IMR-90 (cell line): ENCODE results near the gene SURF2. TPM values are rescaled to one million over a fixed set of nuclear protein-coding genes. Genes with fewer than 3 reads are reported as not detected.

Experiments used
- ATAC-seq: fragments of 200-7000 bp; cut with Tn5 transposase; 2 replicates; pipeline ENCODE4 v1.9.1; 2020; ENCODE audit warnings: low read depth, mild to moderate bottlenecking, moderate library complexity
- BruUV-seq: library from RNA; stranded (reverse); fragments of 400-500 nt; replicated peaks from 2 replicates; lab custom pipeline; 2021; lab: Mats Ljungman, UMichigan
- CTCF ChIA-PET: fragments of 300-600 bp; formaldehyde crosslinking; extraction: SDS; loops from one replicate; lab custom pipeline; 2021; ENCODE audit warnings: antibody characterized with exemption; lab: Yijun Ruan, JAX
- POLR2A ChIA-PET: fragments of 300-600 bp; sonication (Branson Sonifier 250); formaldehyde crosslinking; loops from one replicate; lab custom pipeline; 2022; ENCODE audit warnings: antibody characterized with exemption; ENCODE audit not compliant: unreplicated experiment; lab: Charles Lee
- DNase-seq: peaks from one replicate; pipeline ENCODE4 v3.0.0; 2013
- H2AFZ ChIP-seq: replicated peaks from 2 replicates; pipeline ENCODE3; 2013; ENCODE audit warnings: low read length, mild to moderate bottlenecking; ENCODE audit not compliant: poor library complexity
- H2AK5ac ChIP-seq: 2 replicates; pipeline ENCODE4 v1.6.1; 2013; ENCODE audit warnings: low read depth, low read length, inconsistent platforms
- H2AK9ac ChIP-seq: replicated peaks from 2 replicates; pipeline ENCODE3; 2013; ENCODE audit warnings: mild to moderate bottlenecking, low read depth, low read length, moderate library complexity; ENCODE audit not compliant: poor library complexity
- H2BK120ac ChIP-seq: 2 replicates; pipeline ENCODE4 v1.6.1; 2013; ENCODE audit warnings: low read depth, low read length, inconsistent platforms
- H2BK15ac ChIP-seq: 3 replicates; pipeline ENCODE4 v1.6.1; 2013; ENCODE audit warnings: low read depth, low read length, inconsistent platforms
- H2BK20ac ChIP-seq: 2 replicates; pipeline ENCODE4 v1.6.1; 2013; ENCODE audit warnings: low read depth, mild to moderate bottlenecking, inconsistent platforms, low read length, moderate library complexity
- H2BK5ac ChIP-seq: 2 replicates; pipeline ENCODE4 v1.6.1; 2013; ENCODE audit warnings: mild to moderate bottlenecking, low read depth, low read length, inconsistent platforms; ENCODE audit not compliant: poor library complexity, severe bottlenecking
- H3K14ac ChIP-seq: replicated peaks from 2 replicates; pipeline ENCODE4 v1.6.1; 2013; ENCODE audit warnings: low read depth, low read length, inconsistent platforms
- H3K18ac ChIP-seq: 2 replicates; pipeline ENCODE4 v1.6.1; 2013; ENCODE audit warnings: low read depth, low read length, control low read depth
- H3K23ac ChIP-seq: 2 replicates; pipeline ENCODE4 v1.6.1; 2013; ENCODE audit warnings: low read depth, low read length, inconsistent platforms
- H3K27ac ChIP-seq: 2 replicates; pipeline ENCODE4 v1.5.1; 2013; ENCODE audit warnings: mild to moderate bottlenecking, control low read depth, low read length; ENCODE audit not compliant: insufficient read depth
- H3K27me3 ChIP-seq: 2 replicates; pipeline ENCODE4 v1.6.1; 2013; ENCODE audit warnings: low read length; ENCODE audit not compliant: control insufficient read depth, insufficient read depth
- H3K36me3 ChIP-seq: 2 replicates; pipeline ENCODE4 v1.6.1; 2013; ENCODE audit warnings: low read length, mixed read lengths; ENCODE audit not compliant: control insufficient read depth, insufficient read depth
- H3K4ac ChIP-seq: 2 replicates; pipeline ENCODE4 v1.6.1; 2013; ENCODE audit warnings: low read depth, low read length, inconsistent platforms
- H3K4me1 ChIP-seq: 2 replicates; pipeline ENCODE4 v1.6.1; 2013; ENCODE audit warnings: low read length, mixed read lengths; ENCODE audit not compliant: control insufficient read depth, insufficient read depth
- H3K4me2 ChIP-seq: 2 replicates; pipeline ENCODE4 v1.6.1; 2013; ENCODE audit warnings: low read depth, mild to moderate bottlenecking, control low read depth, low read length, moderate library complexity
- H3K4me3 ChIP-seq: 2 replicates; pipeline ENCODE4 v1.5.1; 2013; ENCODE audit warnings: low read depth, mild to moderate bottlenecking, control low read depth, low read length, moderate library complexity; ENCODE audit not compliant: insufficient read depth
- H3K56ac ChIP-seq: 2 replicates; pipeline ENCODE4 v1.6.1; 2013; ENCODE audit warnings: low read length, inconsistent platforms; ENCODE audit not compliant: insufficient read depth; ENCODE audit errors: extremely low read depth
- H3K79me1 ChIP-seq, 2 experiments: 2 replicates each; pipeline ENCODE4 v1.6.1; 2013; ENCODE audit warnings: low read length in 2 of 2, inconsistent platforms in 1 of 2, low read depth in 1 of 2
- H3K9ac ChIP-seq: 2 replicates; pipeline ENCODE4 v1.6.1; 2013; ENCODE audit warnings: low read depth, low read length, control low read depth
- H3K9me1 ChIP-seq: 2 replicates; pipeline ENCODE4 v1.6.1; 2013; ENCODE audit warnings: low read length, inconsistent platforms; ENCODE audit not compliant: insufficient read depth
- H3K9me3 ChIP-seq: 2 replicates; pipeline ENCODE4 v1.6.1; 2013; ENCODE audit warnings: low read length; ENCODE audit not compliant: control insufficient read depth, insufficient read depth
- H4K20me1 ChIP-seq: 2 replicates; pipeline ENCODE4 v1.6.1; 2013; ENCODE audit warnings: low read length, inconsistent platforms; ENCODE audit not compliant: insufficient read depth
- H4K5ac ChIP-seq: 2 replicates; pipeline ENCODE4 v1.6.1; 2013; ENCODE audit warnings: mild to moderate bottlenecking, low read depth, low read length, control low read depth
- H4K8ac ChIP-seq, 2 experiments: 2 replicates each; pipeline ENCODE4 v1.6.1; 2013; ENCODE audit warnings: low read depth in 2 of 2, low read length in 2 of 2, control low read depth in 1 of 2, inconsistent platforms in 1 of 2
- H4K91ac ChIP-seq: 2 replicates; pipeline ENCODE4 v1.6.1; 2013; ENCODE audit warnings: low read depth, low read length, inconsistent platforms; ENCODE audit not compliant: insufficient read depth
- BHLHE40 ChIP-seq: fragments of 150-350 bp; IDR thresholded peaks from 2 replicates; pipeline ENCODE4 v1.6.1; 2016; ENCODE audit warnings: mild to moderate bottlenecking, low read depth, low read length
- CEBPB ChIP-seq: IDR thresholded peaks from 2 replicates; pipeline ENCODE4 v1.6.1; 2012; ENCODE audit warnings: low read depth, low read length, improper control_type of control experiment
- CHD1 ChIP-seq: IDR thresholded peaks from 2 replicates; pipeline ENCODE4 v1.6.1; 2012; ENCODE audit warnings: low read depth, low read length, improper control_type of control experiment
- CTCF ChIP-seq: conservative IDR thresholded peaks from 2 replicates; pipeline ENCODE4 v1.5.1; 2012; ENCODE audit warnings: mild to moderate bottlenecking, low read depth, low read length, improper control_type of control experiment
- FOS ChIP-seq: fragments of 150-350 bp; IDR thresholded peaks from 2 replicates; pipeline ENCODE4 v1.6.1; 2016; ENCODE audit warnings: low read depth, low read length
- MAFK ChIP-seq: IDR thresholded peaks from 2 replicates; pipeline ENCODE4 v1.6.1; 2012; ENCODE audit warnings: low read depth, low read length, improper control_type of control experiment
- MAZ ChIP-seq: IDR thresholded peaks from 2 replicates; pipeline ENCODE4 v1.6.1; 2012; ENCODE audit warnings: low read depth, mild to moderate bottlenecking, low read length, improper control_type of control experiment, moderate library complexity, borderline replicate concordance
- MXI1 ChIP-seq: IDR thresholded peaks from 2 replicates; pipeline ENCODE4 v1.6.1; 2012; ENCODE audit warnings: low read depth, mild to moderate bottlenecking, low read length, moderate library complexity, borderline replicate concordance
- NFE2L2 ChIP-seq: fragments of 150-350 bp; IDR thresholded peaks from 2 replicates; pipeline ENCODE4 v1.6.1; 2016; ENCODE audit warnings: low read depth, mild to moderate bottlenecking, low read length
- POLR2A ChIP-seq: IDR thresholded peaks from 2 replicates; pipeline ENCODE4 v1.6.1; 2012; ENCODE audit warnings: mild to moderate bottlenecking, low read depth, low read length
- RAD21 ChIP-seq: IDR thresholded peaks from 2 replicates; pipeline ENCODE4 v1.6.1; 2012; ENCODE audit warnings: low read length, improper control_type of control experiment
- RCOR1 ChIP-seq: IDR thresholded peaks from 2 replicates; pipeline ENCODE4 v1.6.1; 2012; ENCODE audit warnings: mild to moderate bottlenecking, low read length, improper control_type of control experiment; ENCODE audit not compliant: insufficient replicate concordance
- RFX5 ChIP-seq: IDR thresholded peaks from 2 replicates; pipeline ENCODE4 v1.8.0; 2012; ENCODE audit warnings: low read depth, mild to moderate bottlenecking, low read length, moderate library complexity
- SMC3 ChIP-seq: fragments of 150-350 bp; IDR thresholded peaks from 2 replicates; pipeline ENCODE4 v1.6.1; 2016; ENCODE audit warnings: low read depth, mild to moderate bottlenecking, antibody characterized with exemption, low read length, moderate library complexity
- WGBS, 2 experiments: methylation state at CpG; one replicate each; pipeline versions ENCODE4 v1.1.5 to v1.1.7; 2013; ENCODE audit warnings: missing lambda C conversion rate in 2 of 2; ENCODE audit not compliant: insufficient read length in 1 of 2; ENCODE audit errors: extremely low coverage in 2 of 2; 5-methylcytosine and 5-hydroxymethylcytosine counted together
- dilution Hi-C: fragments of 300-500 bp; cut with HindIII; formaldehyde crosslinking; loops from one replicate; pipeline ENCODE4 v1.14.3; 2018; ENCODE audit warnings: low sequenced_read_pairs; ENCODE audit not compliant: unreplicated experiment
- in situ Hi-C: fragments of 300-500 bp; cut with MboI; formaldehyde crosslinking; loops from 3 replicates; pipeline ENCODE4 v1.14.3; 2019; ENCODE audit warnings: low sequenced_read_pairs, inconsistent platforms, mixed read lengths
- intact Hi-C: fragments of 100-400 bp; cut with micrococcal nuclease; formaldehyde crosslinking; loops from 2 replicates; pipeline ENCODE4 v1.10.0; 2022
- polyA plus RNA-seq, 3 experiments: library from polyadenylated mRNA; depleted of rRNA; stranded (reverse); fragments of >200 nt; gene quantifications; 2 replicates each; pipeline ENCODE4 v1.2.3, GENCODE V29; 2012; ENCODE audit warnings: low replicate concordance in 1 of 3
- total RNA-seq: library from RNA; depleted of rRNA; stranded (reverse); fragments of >200 nt; gene quantifications from 2 replicates; pipeline ENCODE4 v1.2.3, GENCODE V29; 2012
- TF ChIP-seq, protein P1 (sequence below): fragments of 150-350 bp; IDR thresholded peaks from 2 replicates; pipeline ENCODE4 v1.6.1; 2016; ENCODE audit warnings: low read depth, mild to moderate bottlenecking, low read length, moderate library complexity, borderline replicate concordance
- TF ChIP-seq, protein P2 (sequence below): fragments of 150-350 bp; IDR thresholded peaks from 2 replicates; pipeline ENCODE4 v1.6.1; 2017; ENCODE audit warnings: mild to moderate bottlenecking, antibody characterized with exemption, low read length, low read depth

SURF2 gene
- total and polyA plus RNA-seq, 2 of the 4 experiments (the other 2 are of a cell fraction) = 9.9 to 16.3 TPM

GRCh38 chr9:133401588-133401987 is 45.2 kb downstream of the SURF2 start:
- no TSS peak for BruUV-seq
- Histone ChIP-seq H2BK5ac (no peak overlapping the region), H2AFZ (no peak overlapping the region), H3K9me3 (no peaks in the 10 kb centered on the region), H3K27me3 (peaks cover 8% of the 10 kb centered on the region), H3K14ac (no peak overlapping the region), H2BK20ac (no peak overlapping the region), H4K20me1 (peaks cover 9% of the 10 kb centered on the region; the same call in 1 of the 2 replicates), H3K23ac (no peak overlapping the region), H3K56ac (no peak overlapping the region), H4K8ac (no peak overlapping the region), H3K27ac (no peak overlapping the region), H3K18ac (no peak overlapping the region), H3K4me3 (no peak overlapping the region), H3K9ac (no peak overlapping the region), H2AK9ac (peak overlapping the region; percentile 61), H3K4me1 (peaks cover 2% of the 10 kb centered on the region; the same call in 1 of the 2 replicates), H3K4me2 (no peak overlapping the region), H2AK5ac (no peak overlapping the region), H3K36me3 (peaks cover 13% of the 10 kb centered on the region), H4K5ac (no peak overlapping the region), H3K9me1 (0 out of 2 replicates have a peak, but pooled peaks cover 4% of the 10 kb centered on the region), H2BK15ac (no peak overlapping the region), H4K91ac (no peak overlapping the region), H3K4ac (no peak overlapping the region), H3K79me1 (peaks cover 0 to 15% of the 10 kb centered on the region in 2 experiments; a peak in 1 of 4 replicates), H2BK120ac (no peak overlapping the region)
- DNase-seq = no peak
- intact Hi-C loops (no loop called here), in situ Hi-C loops (loop anchor here (10.0 kb wide), 2 partner anchors 83 to 323 kb away; no protein-coding TSS in a partner anchor), dilution Hi-C loops (no loop called here)
- no peak for ATAC-seq
- POLR2A ChIA-PET = no interaction called here
- CTCF ChIA-PET = no interaction called here
- WGBS, 2 experiments = 91% methylated on average over 1 of the region's 6 CpGs; no CpG with 5 or more reads in 1 of the 2 experiments
- TF ChIP-seq FOS (no peak), CEBPB (no peak), MAFK (no peak), MAZ (no peak), RCOR1 (no peak), CTCF (no peak), RFX5 (no peak), MXI1 (no peak), RAD21 (no peak), POLR2A (no peak), NFE2L2 (no peak), CHD1 (no peak), SMC3 (no peak), BHLHE40 (no peak)
- TF ChIP-seq, protein P1, sequence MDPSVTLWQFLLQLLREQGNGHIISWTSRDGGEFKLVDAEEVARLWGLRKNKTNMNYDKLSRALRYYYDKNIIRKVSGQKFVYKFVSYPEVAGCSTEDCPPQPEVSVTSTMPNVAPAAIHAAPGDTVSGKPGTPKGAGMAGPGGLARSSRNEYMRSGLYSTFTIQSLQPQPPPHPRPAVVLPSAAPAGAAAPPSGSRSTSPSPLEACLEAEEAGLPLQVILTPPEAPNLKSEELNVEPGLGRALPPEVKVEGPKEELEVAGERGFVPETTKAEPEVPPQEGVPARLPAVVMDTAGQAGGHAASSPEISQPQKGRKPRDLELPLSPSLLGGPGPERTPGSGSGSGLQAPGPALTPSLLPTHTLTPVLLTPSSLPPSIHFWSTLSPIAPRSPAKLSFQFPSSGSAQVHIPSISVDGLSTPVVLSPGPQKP = no peak
- TF ChIP-seq, protein P2, sequence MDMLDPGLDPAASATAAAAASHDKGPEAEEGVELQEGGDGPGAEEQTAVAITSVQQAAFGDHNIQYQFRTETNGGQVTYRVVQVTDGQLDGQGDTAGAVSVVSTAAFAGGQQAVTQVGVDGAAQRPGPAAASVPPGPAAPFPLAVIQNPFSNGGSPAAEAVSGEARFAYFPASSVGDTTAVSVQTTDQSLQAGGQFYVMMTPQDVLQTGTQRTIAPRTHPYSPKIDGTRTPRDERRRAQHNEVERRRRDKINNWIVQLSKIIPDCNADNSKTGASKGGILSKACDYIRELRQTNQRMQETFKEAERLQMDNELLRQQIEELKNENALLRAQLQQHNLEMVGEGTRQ = no peak
